ENCODE measurements around the gene PRCP. TPM values are rescaled to one million over a fixed set of nuclear protein-coding genes. Genes with fewer than 3 reads are reported as not detected.

The PRCP gene
- polyA plus RNA-seq, 1 of the 3 experiments (the other 2 are of a cell fraction) = 65.0 TPM

DNA sequence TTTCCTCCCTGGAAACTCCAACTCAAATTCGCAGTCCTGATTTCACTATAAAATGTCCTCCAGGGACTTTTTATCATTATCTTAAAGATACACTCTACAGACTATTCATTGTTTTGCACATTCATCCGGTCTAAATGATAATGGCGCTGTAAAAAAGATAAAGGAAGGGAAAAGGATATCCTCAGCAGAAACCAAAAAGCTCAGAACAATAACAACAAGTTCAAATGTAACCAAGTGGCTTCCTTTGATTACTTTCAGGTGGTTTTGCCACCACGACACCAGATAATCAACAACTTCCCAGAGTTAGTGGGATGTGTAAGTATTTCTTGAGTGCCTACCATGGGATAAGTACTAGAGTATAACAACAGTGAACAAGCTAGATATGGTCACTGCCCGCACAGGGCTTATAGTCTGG, 26.3 kb downstream of the PRCP start:
- Histone ChIP-seq H3K4me1 (ENCODE audit: control insufficient read depth in 1 of 2, insufficient read depth in 2 of 2, low read depth in 1 of 2, low read length in 1 of 2) (0 out of 4 replicates have a peak, but pooled peaks cover 0 to 4% of the 10 kb centered on the region in 2 experiments), H3K79me2 (ENCODE audit: insufficient read depth) (no peaks in the 10 kb centered on the region), H2AFZ (ENCODE audit: low read depth) (no peak overlapping the region), H3K27me3 (ENCODE audit: insufficient read depth) (no peaks in the 10 kb centered on the region), H3K9ac (no peak overlapping the region), H3K36me3 (replicated peaks in 1 of 2; ENCODE audit: control insufficient read depth in 1 of 2, insufficient read depth in 2 of 2, low read length in 1 of 2) (no peaks in the 10 kb centered on the region), H3K9me3 (no peaks in the 10 kb centered on the region), H3K9me2 (no peaks in the 10 kb centered on the region), H3F3A (replicated peaks; ENCODE audit: insufficient read depth) (no peaks in the 10 kb centered on the region), H3K4me2 (no peak overlapping the region), H3K27ac (ENCODE audit: low read depth in 2 of 2, low read length in 1 of 2) (no peak overlapping the region), H3K4me3 (ENCODE audit: low read depth in 2 of 2, low read length in 1 of 2) (no peak overlapping the region), H4K20me1 (ENCODE audit: insufficient read depth) (no peaks in the 10 kb centered on the region)
- 90% methylated on average over 5 of the region's 5 CpGs for WGBS (ENCODE audit: low lambda C conversion rate)
- POLR2A ChIA-PET = no interaction called here
- TF ChIP-seq FOSL2 (IDR thresholded peaks at IDR 0.05; ENCODE audit: borderline replicate concordance, low read depth) = no peak
- no peak for TF ChIP-seq RAD21 (IDR thresholded peaks at IDR 0.05; ENCODE audit: low read length)
- no peak for TF ChIP-seq EZH2phosphoT487 (IDR thresholded peaks at IDR 0.05; ENCODE audit: borderline replicate concordance, low read depth)
- TF ChIP-seq, protein P1, sequence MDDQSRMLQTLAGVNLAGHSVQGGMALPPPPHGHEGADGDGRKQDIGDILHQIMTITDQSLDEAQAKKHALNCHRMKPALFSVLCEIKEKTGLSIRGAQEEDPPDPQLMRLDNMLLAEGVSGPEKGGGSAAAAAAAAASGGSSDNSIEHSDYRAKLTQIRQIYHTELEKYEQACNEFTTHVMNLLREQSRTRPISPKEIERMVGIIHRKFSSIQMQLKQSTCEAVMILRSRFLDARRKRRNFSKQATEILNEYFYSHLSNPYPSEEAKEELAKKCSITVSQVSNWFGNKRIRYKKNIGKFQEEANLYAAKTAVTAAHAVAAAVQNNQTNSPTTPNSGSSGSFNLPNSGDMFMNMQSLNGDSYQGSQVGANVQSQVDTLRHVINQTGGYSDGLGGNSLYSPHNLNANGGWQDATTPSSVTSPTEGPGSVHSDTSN (IDR thresholded peaks at IDR 0.05) = no peak
- TF ChIP-seq, protein P2, sequence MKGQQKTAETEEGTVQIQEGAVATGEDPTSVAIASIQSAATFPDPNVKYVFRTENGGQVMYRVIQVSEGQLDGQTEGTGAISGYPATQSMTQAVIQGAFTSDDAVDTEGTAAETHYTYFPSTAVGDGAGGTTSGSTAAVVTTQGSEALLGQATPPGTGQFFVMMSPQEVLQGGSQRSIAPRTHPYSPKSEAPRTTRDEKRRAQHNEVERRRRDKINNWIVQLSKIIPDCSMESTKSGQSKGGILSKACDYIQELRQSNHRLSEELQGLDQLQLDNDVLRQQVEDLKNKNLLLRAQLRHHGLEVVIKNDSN (IDR thresholded peaks at IDR 0.05; ENCODE audit: borderline replicate concordance, low read depth) = no peak
- TF ChIP-seq POLR2AphosphoS5 (IDR thresholded peaks at IDR 0.05; ENCODE audit: low read depth, low read length) = no peak
- TF ChIP-seq RXRA (IDR thresholded peaks at IDR 0.05; ENCODE audit: borderline replicate concordance, low read depth) = no peak
- TF ChIP-seq NFIC (IDR thresholded peaks at IDR 0.05; ENCODE audit: borderline replicate concordance) = no peak
- no peak for TF ChIP-seq TCF12 (IDR thresholded peaks at IDR 0.05)
- no peak for TF ChIP-seq EP300 (IDR thresholded peaks at IDR 0.05; ENCODE audit: borderline replicate concordance in 1 of 2, low read depth in 1 of 2, low read length in 1 of 2)
- CTCF ChIA-PET = interaction anchor here (0.8 to 1.1 kb wide), 2 partner anchors 11 to 20 kb away, joined by 3 read pairs; no protein-coding TSS in a partner anchor
- DNase-seq = no peak

DNA sequence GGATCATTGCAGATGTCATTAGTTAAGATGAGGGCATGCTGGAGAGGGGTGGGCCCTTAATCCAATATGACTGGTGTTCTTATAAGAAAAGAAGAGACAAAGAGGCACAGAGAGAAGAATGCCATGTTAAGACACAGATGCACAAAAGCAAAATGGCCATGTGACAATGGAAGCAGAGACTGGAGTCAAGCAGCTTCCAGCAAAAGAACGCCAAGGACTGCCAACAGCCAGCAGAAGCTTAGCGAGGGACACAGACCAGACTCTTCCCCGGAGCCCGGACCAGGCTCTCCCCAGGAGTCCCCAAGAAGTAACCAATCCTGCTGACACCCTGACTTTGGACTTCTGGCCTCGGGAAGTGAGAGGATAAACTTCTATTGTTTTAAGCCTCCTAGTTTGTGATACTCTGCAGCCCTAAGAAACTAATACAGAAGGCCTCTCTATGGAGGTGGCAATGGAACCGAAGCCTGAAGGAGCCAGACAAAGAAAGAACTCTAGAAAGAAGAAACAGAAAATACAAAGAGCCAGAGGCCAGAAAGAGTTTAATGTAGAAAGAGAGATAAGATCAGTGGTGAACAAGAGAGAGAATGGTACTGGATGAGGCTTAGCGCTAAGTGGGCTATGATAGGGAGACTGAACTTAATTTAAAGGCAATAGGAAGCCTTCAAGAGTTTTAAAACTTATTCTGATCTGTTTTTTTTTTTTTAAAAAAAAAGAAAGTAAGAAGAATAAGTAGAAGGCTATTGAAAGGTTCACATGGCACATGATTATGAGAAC, 27.7 kb downstream of the PRCP start:
- DNase-seq = no peak
- H3K9me2 ChIP-seq = no peaks in the 10 kb centered on the region
- H3K4me3 ChIP-seq (ENCODE audit: low read depth in 2 of 2, low read length in 1 of 2) = no peak overlapping the region
- H3K4me2 ChIP-seq = no peak overlapping the region
- no peak overlapping the region for H3K27ac ChIP-seq (ENCODE audit: low read depth in 2 of 2, low read length in 1 of 2)
- no peaks in the 10 kb centered on the region for H3K27me3 ChIP-seq (ENCODE audit: insufficient read depth)
- no peak overlapping the region for H2AFZ ChIP-seq (ENCODE audit: low read depth)
- CTCF ChIA-PET = interaction anchor here (1.3 to 1.6 kb wide), 3 partner anchors 10 to 943 kb away, joined by 3 to 4 read pairs (median 4); no protein-coding TSS in a partner anchor
- WGBS (ENCODE audit: low lambda C conversion rate) = 87% methylated on average over 7 of the region's 7 CpGs
- H3K36me3 ChIP-seq (replicated peaks in 1 of 2; ENCODE audit: control insufficient read depth in 1 of 2, insufficient read depth in 2 of 2, low read length in 1 of 2) = no peaks in the 10 kb centered on the region
- POLR2A ChIA-PET = no interaction called here
- no peaks in the 10 kb centered on the region for H3F3A ChIP-seq (replicated peaks; ENCODE audit: insufficient read depth)
- no peak overlapping the region for H3K9ac ChIP-seq
- H3K4me1 ChIP-seq (ENCODE audit: control insufficient read depth in 1 of 2, insufficient read depth in 2 of 2, low read depth in 1 of 2, low read length in 1 of 2) = 0 out of 4 replicates have a peak, but pooled peaks cover 0 to 4% of the 10 kb centered on the region in 2 experiments
- H4K20me1 ChIP-seq (ENCODE audit: insufficient read depth) = no peaks in the 10 kb centered on the region
- no peaks in the 10 kb centered on the region for H3K79me2 ChIP-seq (ENCODE audit: insufficient read depth)
- H3K9me3 ChIP-seq = no peaks in the 10 kb centered on the region
- no peak for TF ChIP-seq FOSL2 (IDR thresholded peaks at IDR 0.05; ENCODE audit: borderline replicate concordance, low read depth)
- TF ChIP-seq, protein P3, sequence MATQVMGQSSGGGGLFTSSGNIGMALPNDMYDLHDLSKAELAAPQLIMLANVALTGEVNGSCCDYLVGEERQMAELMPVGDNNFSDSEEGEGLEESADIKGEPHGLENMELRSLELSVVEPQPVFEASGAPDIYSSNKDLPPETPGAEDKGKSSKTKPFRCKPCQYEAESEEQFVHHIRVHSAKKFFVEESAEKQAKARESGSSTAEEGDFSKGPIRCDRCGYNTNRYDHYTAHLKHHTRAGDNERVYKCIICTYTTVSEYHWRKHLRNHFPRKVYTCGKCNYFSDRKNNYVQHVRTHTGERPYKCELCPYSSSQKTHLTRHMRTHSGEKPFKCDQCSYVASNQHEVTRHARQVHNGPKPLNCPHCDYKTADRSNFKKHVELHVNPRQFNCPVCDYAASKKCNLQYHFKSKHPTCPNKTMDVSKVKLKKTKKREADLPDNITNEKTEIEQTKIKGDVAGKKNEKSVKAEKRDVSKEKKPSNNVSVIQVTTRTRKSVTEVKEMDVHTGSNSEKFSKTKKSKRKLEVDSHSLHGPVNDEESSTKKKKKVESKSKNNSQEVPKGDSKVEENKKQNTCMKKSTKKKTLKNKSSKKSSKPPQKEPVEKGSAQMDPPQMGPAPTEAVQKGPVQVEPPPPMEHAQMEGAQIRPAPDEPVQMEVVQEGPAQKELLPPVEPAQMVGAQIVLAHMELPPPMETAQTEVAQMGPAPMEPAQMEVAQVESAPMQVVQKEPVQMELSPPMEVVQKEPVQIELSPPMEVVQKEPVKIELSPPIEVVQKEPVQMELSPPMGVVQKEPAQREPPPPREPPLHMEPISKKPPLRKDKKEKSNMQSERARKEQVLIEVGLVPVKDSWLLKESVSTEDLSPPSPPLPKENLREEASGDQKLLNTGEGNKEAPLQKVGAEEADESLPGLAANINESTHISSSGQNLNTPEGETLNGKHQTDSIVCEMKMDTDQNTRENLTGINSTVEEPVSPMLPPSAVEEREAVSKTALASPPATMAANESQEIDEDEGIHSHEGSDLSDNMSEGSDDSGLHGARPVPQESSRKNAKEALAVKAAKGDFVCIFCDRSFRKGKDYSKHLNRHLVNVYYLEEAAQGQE (IDR thresholded peaks at IDR 0.05; ENCODE audit: low read depth, low read length) = no peak
- TF ChIP-seq, protein P4, sequence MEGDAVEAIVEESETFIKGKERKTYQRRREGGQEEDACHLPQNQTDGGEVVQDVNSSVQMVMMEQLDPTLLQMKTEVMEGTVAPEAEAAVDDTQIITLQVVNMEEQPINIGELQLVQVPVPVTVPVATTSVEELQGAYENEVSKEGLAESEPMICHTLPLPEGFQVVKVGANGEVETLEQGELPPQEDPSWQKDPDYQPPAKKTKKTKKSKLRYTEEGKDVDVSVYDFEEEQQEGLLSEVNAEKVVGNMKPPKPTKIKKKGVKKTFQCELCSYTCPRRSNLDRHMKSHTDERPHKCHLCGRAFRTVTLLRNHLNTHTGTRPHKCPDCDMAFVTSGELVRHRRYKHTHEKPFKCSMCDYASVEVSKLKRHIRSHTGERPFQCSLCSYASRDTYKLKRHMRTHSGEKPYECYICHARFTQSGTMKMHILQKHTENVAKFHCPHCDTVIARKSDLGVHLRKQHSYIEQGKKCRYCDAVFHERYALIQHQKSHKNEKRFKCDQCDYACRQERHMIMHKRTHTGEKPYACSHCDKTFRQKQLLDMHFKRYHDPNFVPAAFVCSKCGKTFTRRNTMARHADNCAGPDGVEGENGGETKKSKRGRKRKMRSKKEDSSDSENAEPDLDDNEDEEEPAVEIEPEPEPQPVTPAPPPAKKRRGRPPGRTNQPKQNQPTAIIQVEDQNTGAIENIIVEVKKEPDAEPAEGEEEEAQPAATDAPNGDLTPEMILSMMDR (IDR thresholded peaks at IDR 0.05) = no peak
- TF ChIP-seq NRF1 (IDR thresholded peaks at IDR 0.05; ENCODE audit: low read depth, low read length) = no peak
- TF ChIP-seq SIN3A (IDR thresholded peaks at IDR 0.05; ENCODE audit: borderline replicate concordance, low read depth, low read length) = no peak
- TF ChIP-seq EZH2phosphoT487 (IDR thresholded peaks at IDR 0.05; ENCODE audit: borderline replicate concordance, low read depth) = no peak
- no peak for TF ChIP-seq RXRA (IDR thresholded peaks at IDR 0.05; ENCODE audit: borderline replicate concordance, low read depth)
- no peak for TF ChIP-seq FOXM1 (IDR thresholded peaks at IDR 0.05; ENCODE audit: low read depth)
- no peak for TF ChIP-seq POLR2AphosphoS5 (IDR thresholded peaks at IDR 0.05; ENCODE audit: low read depth, low read length)
- no peak for TF ChIP-seq GATA2 (CRISPR knock-in tag; IDR thresholded peaks at IDR 0.05)
- TF ChIP-seq, protein P5, sequence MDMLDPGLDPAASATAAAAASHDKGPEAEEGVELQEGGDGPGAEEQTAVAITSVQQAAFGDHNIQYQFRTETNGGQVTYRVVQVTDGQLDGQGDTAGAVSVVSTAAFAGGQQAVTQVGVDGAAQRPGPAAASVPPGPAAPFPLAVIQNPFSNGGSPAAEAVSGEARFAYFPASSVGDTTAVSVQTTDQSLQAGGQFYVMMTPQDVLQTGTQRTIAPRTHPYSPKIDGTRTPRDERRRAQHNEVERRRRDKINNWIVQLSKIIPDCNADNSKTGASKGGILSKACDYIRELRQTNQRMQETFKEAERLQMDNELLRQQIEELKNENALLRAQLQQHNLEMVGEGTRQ (IDR thresholded peaks at IDR 0.05; ENCODE audit: borderline replicate concordance, low read depth, low read length) = no peak

All from SK-N-SH (cell line).